T-helper 2 cell treated with Interferon-gamma antibody and Interleukin-4, amounts not matched to agents 5 μg/mL and 100 μg/mL, for 36 hours (primary cell): ENCODE results near the gene ZFHX2.
A peak's percentile ranks its signal among the peaks of the same experiment; 100 is the strongest.
"Not testable (repeated sequence)": the region's sequence is repeated elsewhere in the genome, so short reads cannot be mapped to it uniquely, and the experiment has no call there.

Experiments
- DNase-seq: peaks from one replicate; pipeline ENCODE4 v3.0.0; 2021; ENCODE audit warnings: low spot score
- H3K27ac Mint-ChIP-seq: one replicate; pipeline ENCODE4 v1.8.0; 2021; ENCODE audit warnings: mild to moderate bottlenecking, mixed read lengths
- H3K27me3 Mint-ChIP-seq: one replicate; pipeline ENCODE4 v1.8.0; 2021; ENCODE audit warnings: low read depth, mixed read lengths
- H3K36me3 Mint-ChIP-seq: one replicate; pipeline ENCODE4 v1.8.0; 2021; ENCODE audit warnings: low read depth, mixed read lengths
- H3K4me1 Mint-ChIP-seq: one replicate; pipeline ENCODE4 v1.8.0; 2021; ENCODE audit warnings: low read depth, mixed read lengths
- H3K4me3 Mint-ChIP-seq: one replicate; pipeline ENCODE4 v1.8.0; 2022; ENCODE audit warnings: mild to moderate bottlenecking, moderate library complexity, mixed read lengths
- H3K9me3 Mint-ChIP-seq: one replicate; pipeline ENCODE4 v1.8.0; 2021; ENCODE audit warnings: mixed read lengths

ZFHX2 gene

DNA sequence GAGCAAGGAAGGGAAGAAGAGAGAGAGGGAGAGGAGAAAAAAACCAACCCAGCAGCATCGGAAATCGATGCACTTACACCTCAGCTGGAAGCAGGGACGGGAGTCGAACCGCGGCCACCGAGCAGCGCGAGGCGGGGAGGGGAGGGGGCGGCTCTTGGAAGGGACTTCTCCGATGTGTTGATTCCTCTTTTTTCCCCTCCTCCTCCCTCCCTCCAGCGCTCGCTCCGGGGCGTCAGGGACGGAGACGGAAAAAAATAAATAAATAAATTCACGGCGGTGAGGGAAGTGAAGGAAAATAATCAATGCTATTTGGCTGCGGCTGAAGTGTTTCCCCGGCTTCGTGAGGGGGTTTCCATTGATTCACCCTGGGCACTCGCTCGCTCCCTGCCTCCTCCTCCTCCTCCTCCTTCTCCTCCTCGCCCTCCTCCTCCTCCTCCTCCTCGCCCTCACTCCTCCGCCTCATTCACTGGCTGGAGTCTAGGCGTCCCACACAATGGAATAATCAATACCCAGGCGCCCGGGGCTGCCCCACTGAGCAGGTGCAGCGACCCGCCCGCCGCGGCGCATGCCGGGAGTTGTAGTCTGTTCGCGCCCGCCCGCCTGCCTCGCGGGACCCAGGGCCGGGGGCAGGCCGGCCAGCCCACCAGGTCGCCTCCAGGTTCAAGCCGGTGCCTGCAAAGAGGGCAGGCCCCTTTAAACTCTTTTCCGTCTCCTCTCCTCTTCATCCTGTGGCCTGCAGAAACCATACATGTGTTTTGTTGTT, at the start of gene ZFHX2:
TSS of gene ZFHX2 (minus strand) at position 500 of the 763 bp plus-strand sequence. CDS start 16,440 bp downstream, outside the sequence.
- Mint-ChIP-seq H3K27me3 (no peaks in the 10 kb centered on the region), H3K36me3 (no peaks in the 10 kb centered on the region), H3K4me1 (peaks cover 10% of the 10 kb centered on the region), H3K27ac (peak within 1 kb of the TSS; percentile 89), H3K9me3 (no peaks in the 10 kb centered on the region), H3K4me3 (no peak within 1 kb of the TSS)
- DNase-seq: peak; percentile 84

DNA sequence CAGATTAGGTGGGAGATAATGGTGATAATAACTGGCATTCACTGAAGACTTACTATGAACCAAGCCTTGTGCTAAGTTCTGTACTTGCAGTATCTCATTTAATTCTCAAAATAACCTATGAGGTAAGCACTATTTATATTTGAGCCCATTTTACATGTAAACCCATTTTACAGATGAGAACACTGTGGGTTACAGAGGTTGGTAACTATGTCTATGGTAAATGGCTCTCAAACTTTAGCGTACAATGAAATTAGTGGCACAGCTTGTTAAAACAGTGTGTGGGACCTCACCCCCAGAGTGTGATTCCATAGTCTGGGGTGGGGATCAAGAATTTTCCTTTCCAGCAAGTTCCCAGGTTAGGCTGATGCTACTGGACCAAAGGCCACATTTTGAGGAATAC, 49.2 kb upstream of the ZFHX2 start:
- Mint-ChIP-seq H3K4me1 (peaks cover 4% of the 10 kb centered on the region), H3K27me3 (no peaks in the 10 kb centered on the region), H3K27ac (no peak overlapping the region), H3K9me3 (no peaks in the 10 kb centered on the region), H3K4me3 (no peak overlapping the region), H3K36me3 (no peaks in the 10 kb centered on the region)
- DNase-seq: no peak

DNA sequence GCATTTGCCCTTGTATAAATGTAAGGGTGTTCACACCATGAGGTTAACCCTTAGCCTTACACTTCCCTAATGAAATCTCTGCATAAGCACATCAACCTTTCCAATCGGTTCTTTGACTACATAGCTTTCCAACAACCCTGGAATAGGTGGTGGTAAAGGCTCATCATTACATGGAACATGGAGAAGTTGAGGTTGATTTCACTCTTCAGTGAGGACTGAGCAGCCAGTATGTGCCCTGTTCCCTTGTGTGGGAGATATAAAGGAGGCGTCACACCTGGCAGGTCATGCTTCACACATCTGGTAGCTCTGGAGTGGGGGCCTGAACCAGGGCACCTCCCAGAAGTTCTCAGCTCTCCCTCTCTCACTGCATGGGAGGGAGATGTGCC, 48.8 kb upstream of the ZFHX2 start:
- DNase-seq: no peak
- Mint-ChIP-seq H3K27me3 (no peaks in the 10 kb centered on the region), H3K4me1 (no peaks in the 10 kb centered on the region), H3K4me3 (no peak overlapping the region), H3K9me3 (no peaks in the 10 kb centered on the region), H3K27ac (no peak overlapping the region), H3K36me3 (no peaks in the 10 kb centered on the region)

DNA sequence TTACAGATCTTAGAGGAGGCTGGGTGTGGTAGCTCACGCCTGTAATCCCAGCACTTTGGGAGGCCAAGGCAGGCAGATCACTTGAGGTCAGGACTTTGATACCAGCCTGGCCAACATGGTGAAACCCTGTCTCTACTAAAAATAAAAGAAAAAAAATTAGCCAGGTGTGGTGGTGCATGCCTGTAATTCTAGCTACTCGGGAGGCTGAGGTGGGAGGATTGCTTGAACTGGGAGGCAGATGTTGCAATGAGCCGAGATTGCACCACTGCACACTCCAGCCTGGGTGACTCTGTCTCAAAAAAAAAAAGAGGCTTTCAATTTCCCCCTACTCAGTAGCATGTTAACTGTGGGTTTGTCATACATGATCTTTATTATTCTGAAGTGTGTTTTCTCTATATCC, 42.6 kb upstream of the ZFHX2 start:
- not testable (repeated sequence) for H3K27ac Mint-ChIP-seq, H3K27me3 Mint-ChIP-seq, H3K4me3 Mint-ChIP-seq, DNase-seq, H3K4me1 Mint-ChIP-seq, H3K9me3 Mint-ChIP-seq, H3K36me3 Mint-ChIP-seq

DNA sequence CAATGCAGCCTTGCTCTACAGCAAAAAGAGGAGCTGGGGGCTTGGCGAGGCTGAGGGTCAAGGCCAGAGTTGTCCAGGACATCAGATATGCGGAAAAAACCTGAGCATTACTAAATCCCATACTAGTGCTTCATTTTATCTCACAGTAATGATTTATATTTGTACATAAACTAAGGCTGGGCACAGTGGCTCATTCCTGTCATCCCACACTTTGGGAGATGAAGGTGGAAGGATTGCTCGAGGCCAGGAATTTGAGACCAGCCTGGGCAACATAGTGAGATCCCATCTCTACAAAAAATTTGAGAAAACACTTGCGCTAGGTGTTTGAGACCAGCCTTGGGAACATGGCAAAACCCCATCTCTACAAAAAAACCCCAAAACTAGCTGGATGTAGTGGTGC, 38.6 kb upstream of the ZFHX2 start:
- no peaks in the 10 kb centered on the region for H3K36me3 Mint-ChIP-seq
- peaks cover 4% of the 10 kb centered on the region for H3K4me1 Mint-ChIP-seq
- peaks cover 13% of the 10 kb centered on the region for H3K27me3 Mint-ChIP-seq
- H3K27ac Mint-ChIP-seq: no peak overlapping the region
- DNase-seq: no peak
- no peak overlapping the region for H3K4me3 Mint-ChIP-seq
- no peaks in the 10 kb centered on the region for H3K9me3 Mint-ChIP-seq

DNA sequence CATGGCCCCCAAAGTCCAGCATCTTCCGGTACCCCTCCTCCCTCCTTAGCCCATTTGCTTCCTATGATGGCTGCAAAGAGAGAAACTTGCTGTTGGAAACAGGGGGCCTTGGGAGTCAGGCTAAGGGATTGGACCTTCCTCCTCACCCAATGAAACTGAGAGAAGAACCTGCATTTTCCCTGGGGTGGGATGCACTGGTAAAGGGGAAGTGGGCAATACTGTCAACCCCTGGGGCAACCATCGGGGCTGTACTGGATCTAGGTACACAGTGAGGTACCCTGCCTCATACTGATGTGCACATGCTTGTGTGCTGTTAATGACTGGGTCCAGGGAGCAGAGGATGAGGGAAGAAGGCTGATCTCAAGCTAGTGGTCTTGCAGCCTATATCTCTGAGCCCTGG, 38.0 kb upstream of the ZFHX2 start:
- no peak overlapping the region for H3K27ac Mint-ChIP-seq
- H3K4me1 Mint-ChIP-seq: peaks cover 4% of the 10 kb centered on the region
- DNase-seq: no peak
- no peak overlapping the region for H3K4me3 Mint-ChIP-seq
- no peaks in the 10 kb centered on the region for H3K36me3 Mint-ChIP-seq
- no peaks in the 10 kb centered on the region for H3K9me3 Mint-ChIP-seq
- peaks cover 11% of the 10 kb centered on the region for H3K27me3 Mint-ChIP-seq

DNA sequence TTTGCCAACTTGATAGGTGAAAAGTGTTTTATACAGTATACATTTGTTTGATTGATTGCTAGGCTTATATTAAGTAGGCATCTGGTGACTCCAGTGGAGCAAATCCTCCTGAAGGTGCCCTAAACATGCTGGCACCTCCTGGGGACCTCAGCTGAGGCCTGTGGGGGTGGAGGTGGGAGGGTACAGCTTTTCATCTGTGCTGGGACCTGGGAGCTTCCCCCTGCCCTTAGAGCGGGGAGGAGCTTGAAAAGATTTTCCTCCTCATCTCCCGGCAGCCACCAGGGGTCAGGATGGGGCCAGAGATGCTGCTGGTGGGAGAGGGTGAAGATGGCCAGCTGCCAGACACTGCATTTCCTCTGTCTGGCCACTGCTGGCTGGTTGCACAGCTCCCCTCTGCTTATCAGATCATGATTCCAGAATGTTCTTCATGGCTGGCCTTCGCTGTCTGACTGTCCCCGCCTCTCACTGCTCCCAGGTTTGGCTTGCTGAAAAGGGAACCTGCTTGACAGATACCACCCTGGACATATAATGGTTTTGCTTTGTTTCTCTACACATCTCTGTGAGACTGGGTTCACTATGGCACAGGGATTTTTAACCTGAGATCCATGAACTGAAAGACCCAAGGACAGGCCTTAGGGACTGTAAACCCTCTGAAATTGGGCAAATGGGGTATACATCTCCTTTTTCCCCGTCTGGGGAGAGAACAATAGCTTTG, 37.5 kb upstream of the ZFHX2 start:
- peaks cover 4% of the 10 kb centered on the region for H3K4me1 Mint-ChIP-seq
- no peaks in the 10 kb centered on the region for H3K9me3 Mint-ChIP-seq
- H3K27ac Mint-ChIP-seq: no peak overlapping the region
- no peaks in the 10 kb centered on the region for H3K36me3 Mint-ChIP-seq
- DNase-seq: peak; percentile 71
- peaks cover 14% of the 10 kb centered on the region for H3K27me3 Mint-ChIP-seq
- no peak overlapping the region for H3K4me3 Mint-ChIP-seq

DNA sequence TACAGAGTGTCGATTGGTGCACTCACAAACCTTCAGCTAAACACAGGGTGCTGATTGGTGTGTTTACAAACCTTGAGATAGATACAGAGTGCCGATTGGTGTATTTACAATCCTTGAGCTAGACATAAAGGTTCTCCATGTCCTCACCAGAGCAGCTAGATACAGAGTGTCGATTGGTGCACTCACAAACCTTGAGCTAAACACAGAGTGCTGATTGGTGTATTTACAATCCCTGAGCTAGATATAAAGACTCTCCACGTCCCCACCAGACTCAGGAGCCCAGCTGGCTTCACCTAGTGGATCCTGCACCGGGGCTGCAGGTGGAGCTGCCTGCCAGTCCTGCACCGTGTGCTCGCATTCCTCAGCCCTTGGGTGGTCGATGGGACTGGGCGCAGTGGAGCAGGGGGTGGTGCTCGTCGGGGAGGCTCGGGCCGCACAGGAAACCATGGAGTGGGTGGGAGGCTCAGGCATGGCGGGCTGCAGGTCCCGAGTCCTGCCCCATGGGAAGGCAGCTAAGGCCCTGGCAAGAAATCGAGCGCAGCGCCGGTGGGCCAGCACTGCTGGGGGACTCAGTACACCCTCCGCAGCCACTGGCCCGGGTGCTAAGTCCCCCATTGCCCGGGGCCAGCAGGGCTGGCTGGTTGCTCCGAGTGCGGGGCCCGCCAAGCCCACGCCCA, 33.1 kb upstream of the ZFHX2 start:
- H3K27me3 Mint-ChIP-seq: peaks cover 26% of the 10 kb centered on the region

DNA sequence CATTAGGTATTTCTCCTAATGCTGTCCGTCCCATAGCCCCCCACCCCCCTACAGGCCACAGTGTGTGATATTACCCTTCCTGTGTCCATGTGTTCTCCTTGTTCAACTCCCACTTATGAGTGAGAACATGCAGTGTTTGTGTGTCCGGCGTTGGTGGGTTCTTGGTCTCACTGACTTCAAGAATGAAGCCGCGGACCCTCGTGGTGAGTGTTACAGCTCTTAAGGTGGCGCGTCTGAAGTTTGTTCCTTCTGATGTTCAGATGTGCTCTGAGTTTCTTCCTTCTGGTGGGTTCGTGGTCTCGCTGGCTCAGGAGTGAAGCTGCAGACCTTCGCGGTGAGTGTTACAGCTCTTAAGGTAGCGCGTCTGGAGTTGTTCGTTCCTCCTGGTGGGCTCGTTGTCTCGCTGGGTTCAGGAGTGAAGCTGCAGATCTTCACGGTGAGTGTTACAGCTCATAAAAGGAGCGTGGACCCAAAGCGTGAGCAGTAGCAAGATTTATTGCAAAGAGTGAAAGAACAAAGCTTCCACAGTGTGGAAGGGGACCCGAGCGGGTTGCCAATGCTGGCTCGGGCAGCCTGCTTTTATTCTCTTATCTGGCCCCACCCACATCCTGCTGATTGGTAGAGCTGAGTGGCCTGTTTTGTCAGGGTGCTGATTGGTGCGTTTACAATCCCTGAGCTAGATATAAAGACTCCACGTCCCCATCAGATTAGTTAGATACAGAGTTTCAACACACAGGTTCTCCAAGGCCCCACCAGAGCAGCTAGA, 32.4 kb upstream of the ZFHX2 start:
- peaks cover 33% of the 10 kb centered on the region for H3K27me3 Mint-ChIP-seq
- not testable (repeated sequence) for DNase-seq, H3K27ac Mint-ChIP-seq, H3K4me3 Mint-ChIP-seq, H3K36me3 Mint-ChIP-seq, H3K4me1 Mint-ChIP-seq, H3K9me3 Mint-ChIP-seq

More for the DNA sequence above, 33.1 kb upstream of the ZFHX2 start:
- not testable (repeated sequence) for H3K36me3 Mint-ChIP-seq, H3K4me1 Mint-ChIP-seq, H3K4me3 Mint-ChIP-seq, DNase-seq, H3K27ac Mint-ChIP-seq, H3K9me3 Mint-ChIP-seq

DNA sequence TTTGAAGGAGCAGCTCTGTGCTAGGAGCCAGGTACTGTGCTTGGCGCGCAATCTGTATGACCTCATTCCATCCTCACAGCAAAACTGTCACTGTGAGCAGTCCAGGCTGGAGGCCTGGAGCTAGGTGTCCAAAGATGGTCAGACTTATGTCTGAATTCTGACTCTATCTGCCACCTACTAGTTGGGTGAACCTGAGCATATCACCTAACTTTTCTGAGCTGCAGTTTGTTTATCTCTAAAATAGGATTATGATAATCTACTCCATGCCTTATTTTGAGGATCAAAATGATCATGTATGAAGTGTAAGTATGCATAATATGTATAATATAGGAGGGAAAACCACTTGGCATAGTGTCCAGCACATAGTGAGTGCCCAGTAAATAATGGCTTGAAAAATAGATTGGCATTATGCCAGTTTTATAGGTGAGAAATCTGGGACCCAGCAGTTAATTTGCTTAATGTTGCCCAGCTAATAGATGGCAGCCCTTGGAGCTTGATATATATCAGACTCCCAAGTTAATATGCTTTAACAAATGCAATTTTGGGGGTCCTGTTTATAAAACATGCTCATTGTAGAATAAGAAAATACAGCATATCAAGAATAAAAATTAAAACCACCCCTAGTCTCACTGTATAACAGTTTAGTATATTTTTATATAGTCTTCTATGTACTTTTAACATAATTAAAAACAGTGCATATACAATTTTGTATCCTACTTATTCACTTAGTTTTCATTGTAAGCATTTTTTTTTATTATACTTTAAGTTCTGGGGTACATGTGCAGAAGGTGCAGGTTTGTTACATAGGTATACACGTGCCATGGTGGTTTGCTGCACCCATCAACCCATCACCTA, 31.6 kb upstream of the ZFHX2 start:
- H3K27me3 Mint-ChIP-seq: peaks cover 41% of the 10 kb centered on the region
- peaks cover 5% of the 10 kb centered on the region for H3K4me1 Mint-ChIP-seq
- no peak overlapping the region for H3K4me3 Mint-ChIP-seq

DNA sequence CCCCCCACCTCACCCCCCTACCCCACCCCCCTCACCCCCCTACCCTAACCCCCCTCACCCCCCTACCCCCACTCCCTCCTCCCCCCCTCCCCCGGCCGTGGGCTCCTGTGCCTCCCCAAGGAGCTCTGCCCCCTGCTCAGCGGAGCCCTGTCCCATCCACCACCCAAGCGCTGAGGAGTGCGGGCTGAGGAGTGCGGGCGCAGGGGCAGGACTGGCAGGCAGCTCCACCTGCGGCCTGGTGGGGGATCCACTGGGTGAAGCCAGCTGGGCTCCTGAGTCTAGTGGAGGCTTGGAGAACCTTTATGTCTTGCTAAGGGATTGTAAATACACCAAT, 29.4 kb upstream of the ZFHX2 start:
- Mint-ChIP-seq H3K27ac (no peak overlapping the region), H3K36me3 (no peaks in the 10 kb centered on the region), H3K4me3 (no peak overlapping the region), H3K27me3 (peaks cover 51% of the 10 kb centered on the region), H3K4me1 (peaks cover 10% of the 10 kb centered on the region), H3K9me3 (no peaks in the 10 kb centered on the region)
- no peak for DNase-seq

More for the DNA sequence above, 31.6 kb upstream of the ZFHX2 start:
- Mint-ChIP-seq H3K9me3 (no peaks in the 10 kb centered on the region), H3K27ac (no peak overlapping the region), H3K36me3 (no peaks in the 10 kb centered on the region)
- no peak for DNase-seq

DNA sequence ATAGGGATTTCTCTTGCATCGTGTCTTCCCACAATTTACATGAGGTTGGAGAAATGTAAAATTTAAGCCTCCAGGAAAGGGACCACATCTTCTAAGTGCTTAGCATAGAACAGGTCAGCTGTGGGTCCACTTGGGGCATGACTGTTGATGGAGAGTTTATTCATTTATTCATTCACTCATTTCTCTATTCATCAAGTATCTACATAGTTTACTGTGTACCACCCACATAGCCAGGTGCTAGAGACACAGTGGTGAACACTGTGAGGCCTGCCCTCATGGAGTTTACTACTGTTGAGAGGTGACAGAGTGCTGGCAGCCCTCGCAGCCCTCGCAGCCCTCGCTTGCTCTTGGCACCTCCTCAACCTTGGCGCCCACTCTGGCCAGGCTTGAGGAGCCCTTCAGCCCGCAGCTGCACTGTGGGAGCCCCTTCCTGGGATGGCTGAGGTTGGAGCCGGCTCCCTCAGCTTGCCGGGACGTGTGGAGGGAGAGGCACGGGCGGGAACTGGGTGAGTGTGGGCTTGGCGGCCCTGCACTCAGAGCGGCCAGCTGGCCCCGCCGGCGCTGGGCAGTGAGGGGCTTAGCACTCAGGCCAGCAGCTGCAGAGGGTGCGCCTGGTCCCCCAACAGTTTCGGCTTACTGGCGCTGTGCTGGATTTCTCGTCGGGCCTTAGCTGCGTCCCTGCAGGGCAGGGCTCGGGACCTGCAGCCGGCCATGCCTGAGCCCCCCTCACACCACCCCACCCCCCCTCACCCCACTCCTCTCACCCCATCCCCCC, 28.8 kb upstream of the ZFHX2 start:
- peaks cover 54% of the 10 kb centered on the region for H3K27me3 Mint-ChIP-seq
- H3K9me3 Mint-ChIP-seq: no peaks in the 10 kb centered on the region
- peaks cover 10% of the 10 kb centered on the region for H3K4me1 Mint-ChIP-seq
- H3K27ac Mint-ChIP-seq: no peak overlapping the region
- no peak overlapping the region for H3K4me3 Mint-ChIP-seq
- no peaks in the 10 kb centered on the region for H3K36me3 Mint-ChIP-seq
- no peak for DNase-seq
